ENCODE data around the gene SLC25A26.
A peak's percentile ranks its signal among the peaks of the same experiment; 100 is the strongest.

Gene SLC25A26

DNA sequence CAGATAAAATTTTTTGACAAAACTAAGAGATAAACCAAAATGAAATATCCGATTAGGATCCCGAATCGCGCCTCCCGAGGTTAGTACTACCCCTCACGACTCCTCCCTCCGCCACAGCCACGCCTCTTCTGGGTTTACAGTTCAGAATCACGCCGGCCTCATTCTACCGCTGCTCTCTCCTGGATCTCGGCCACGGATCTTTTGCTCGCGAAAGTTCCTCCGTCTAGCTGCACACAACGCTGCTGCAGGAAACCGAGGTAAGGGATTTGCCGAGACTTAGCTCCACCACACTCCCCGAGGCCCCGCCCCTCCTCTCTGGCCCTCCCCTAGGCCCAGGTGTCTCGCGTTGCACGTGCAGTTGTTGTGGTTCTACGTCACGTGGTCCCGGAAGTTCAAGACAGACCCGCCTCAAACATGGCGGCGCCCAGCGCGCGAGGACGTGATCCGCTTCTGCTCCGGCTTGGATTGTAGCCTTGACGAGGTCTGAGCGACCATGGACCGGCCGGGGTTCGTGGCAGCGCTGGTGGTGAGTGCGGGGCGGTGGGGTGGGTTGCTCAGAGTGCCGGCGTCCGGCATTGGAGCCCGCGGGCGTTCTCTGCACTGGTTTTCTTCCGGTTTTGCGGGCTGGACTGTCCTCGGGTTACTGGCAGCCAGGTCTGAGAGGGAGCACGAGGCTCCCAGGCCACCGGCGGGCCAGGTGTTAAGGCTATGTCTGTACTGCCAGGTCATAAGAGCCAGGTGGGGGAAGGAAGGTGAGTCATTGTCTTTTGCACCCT, at the start of gene SLC25A26:
SLC25A26 (plus strand) TSS at position 400 of the 776 bp plus-strand sequence; CDS start at position 494, 94 bp downstream.
- Histone ChIP-seq H3K27me3 (replicated peaks; ENCODE audit: control insufficient read depth, insufficient read depth, low read length) (no peaks in the 10 kb centered on the region), H3K4me3 (ENCODE audit: low read length) (peak within 1 kb of the TSS; percentile 96), H3K4me1 (ENCODE audit: control insufficient read depth, insufficient read depth, low read length) (peaks cover 7% of the 10 kb centered on the region), H3K36me3 (ENCODE audit: control insufficient read depth, insufficient read depth, low read length, severe bottlenecking) (peaks cover 5% of the 10 kb centered on the region), H3K9ac (ENCODE audit: low read length) (peak within 1 kb of the TSS; percentile 87), H3K9me3 (ENCODE audit: control insufficient read depth, low read length) (no peaks in the 10 kb centered on the region)
- DNase-seq (ENCODE audit: low read depth): peak; percentile 97

- no peak for DNase-seq (ENCODE audit: low read depth)
- H3K27me3 ChIP-seq (replicated peaks; ENCODE audit: control insufficient read depth, insufficient read depth, low read length): peaks cover 12% of the 10 kb centered on the region
- H3K36me3 ChIP-seq (ENCODE audit: control insufficient read depth, insufficient read depth, low read length, severe bottlenecking): no peaks in the 10 kb centered on the region
- no peak overlapping the region for H3K9ac ChIP-seq (ENCODE audit: low read length)
- peaks cover 4% of the 10 kb centered on the region for H3K4me1 ChIP-seq (ENCODE audit: control insufficient read depth, insufficient read depth, low read length)
- no peak overlapping the region for H3K4me3 ChIP-seq (ENCODE audit: low read length)
- H3K9me3 ChIP-seq (ENCODE audit: control insufficient read depth, low read length): no peaks in the 10 kb centered on the region
These were observed 48.4 kb upstream of the SLC25A26 start for GRCh38 chr3:66172394-66172793.

GRCh38 chr3:66177026-66177425, 43.8 kb upstream of the SLC25A26 start:
- no peak for DNase-seq (ENCODE audit: low read depth)
- H3K9ac ChIP-seq (ENCODE audit: low read length): no peak overlapping the region
- no peaks in the 10 kb centered on the region for H3K9me3 ChIP-seq (ENCODE audit: control insufficient read depth, low read length)
- H3K27me3 ChIP-seq (replicated peaks; ENCODE audit: control insufficient read depth, insufficient read depth, low read length): peaks cover 2% of the 10 kb centered on the region
- no peak overlapping the region for H3K4me3 ChIP-seq (ENCODE audit: low read length)
- peaks cover 16% of the 10 kb centered on the region for H3K4me1 ChIP-seq (ENCODE audit: control insufficient read depth, insufficient read depth, low read length)
- no peaks in the 10 kb centered on the region for H3K36me3 ChIP-seq (ENCODE audit: control insufficient read depth, insufficient read depth, low read length, severe bottlenecking)

- Histone ChIP-seq H3K4me3 (ENCODE audit: low read length) (no peak overlapping the region), H3K9me3 (ENCODE audit: control insufficient read depth, low read length) (no peaks in the 10 kb centered on the region), H3K36me3 (ENCODE audit: control insufficient read depth, insufficient read depth, low read length, severe bottlenecking) (no peaks in the 10 kb centered on the region), H3K4me1 (ENCODE audit: control insufficient read depth, insufficient read depth, low read length) (peaks cover 18% of the 10 kb centered on the region), H3K9ac (ENCODE audit: low read length) (no peak overlapping the region), H3K27me3 (replicated peaks; ENCODE audit: control insufficient read depth, insufficient read depth, low read length) (peaks cover 2% of the 10 kb centered on the region)
- no peak for DNase-seq (ENCODE audit: low read depth)
These were observed 42.6 kb upstream of the SLC25A26 start for GRCh38 chr3:66178206-66178605.

- Histone ChIP-seq H3K9me3 (ENCODE audit: control insufficient read depth, low read length) (no peaks in the 10 kb centered on the region), H3K9ac (ENCODE audit: low read length) (no peak overlapping the region), H3K36me3 (ENCODE audit: control insufficient read depth, insufficient read depth, low read length, severe bottlenecking) (no peaks in the 10 kb centered on the region), H3K27me3 (replicated peaks; ENCODE audit: control insufficient read depth, insufficient read depth, low read length) (no peaks in the 10 kb centered on the region), H3K4me3 (ENCODE audit: low read length) (no peak overlapping the region), H3K4me1 (ENCODE audit: control insufficient read depth, insufficient read depth, low read length) (peaks cover 18% of the 10 kb centered on the region)
- no peak for DNase-seq (ENCODE audit: low read depth)
These were observed 41.0 kb upstream of the SLC25A26 start for GRCh38 chr3:66179793-66180192.

DNA sequence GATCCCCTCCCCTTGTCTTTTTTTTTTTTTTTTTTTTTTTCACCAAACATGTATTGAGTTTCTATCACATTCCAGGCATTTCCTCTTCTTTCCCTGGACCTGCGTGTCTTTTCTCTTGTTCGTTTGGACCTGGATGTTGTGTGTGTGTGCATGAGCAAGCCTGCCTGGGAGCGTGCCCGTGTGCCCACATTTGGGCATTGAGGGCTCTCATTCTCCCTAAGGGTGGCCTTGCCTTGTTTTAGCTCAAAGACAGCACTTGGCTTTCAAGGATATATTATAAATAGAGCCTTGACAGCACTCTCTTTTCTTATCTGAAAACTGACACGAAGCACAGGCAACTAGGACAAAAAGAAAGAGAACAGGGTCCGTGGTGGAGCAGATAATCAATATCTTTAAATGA, 39.0 kb upstream of the SLC25A26 start:
- H3K4me3 ChIP-seq (ENCODE audit: low read length): no peak overlapping the region
- peaks cover 18% of the 10 kb centered on the region for H3K4me1 ChIP-seq (ENCODE audit: control insufficient read depth, insufficient read depth, low read length)
- H3K9me3 ChIP-seq (ENCODE audit: control insufficient read depth, low read length): no peaks in the 10 kb centered on the region
- H3K9ac ChIP-seq (ENCODE audit: low read length): no peak overlapping the region
- no peaks in the 10 kb centered on the region for H3K27me3 ChIP-seq (replicated peaks; ENCODE audit: control insufficient read depth, insufficient read depth, low read length)
- no peak for DNase-seq (ENCODE audit: low read depth)
- H3K36me3 ChIP-seq (ENCODE audit: control insufficient read depth, insufficient read depth, low read length, severe bottlenecking): no peaks in the 10 kb centered on the region

GRCh38 chr3:66182246-66182645, 38.6 kb upstream of the SLC25A26 start:
- no peaks in the 10 kb centered on the region for H3K27me3 ChIP-seq (replicated peaks; ENCODE audit: control insufficient read depth, insufficient read depth, low read length)
- H3K9ac ChIP-seq (ENCODE audit: low read length): no peak overlapping the region
- no peaks in the 10 kb centered on the region for H3K9me3 ChIP-seq (ENCODE audit: control insufficient read depth, low read length)
- H3K4me3 ChIP-seq (ENCODE audit: low read length): no peak overlapping the region
- no peak for DNase-seq (ENCODE audit: low read depth)
- H3K36me3 ChIP-seq (ENCODE audit: control insufficient read depth, insufficient read depth, low read length, severe bottlenecking): no peaks in the 10 kb centered on the region
- peaks cover 15% of the 10 kb centered on the region for H3K4me1 ChIP-seq (ENCODE audit: control insufficient read depth, insufficient read depth, low read length)

GRCh38 chr3:66186545-66186944, 34.3 kb upstream of the SLC25A26 start:
- no peak for DNase-seq (ENCODE audit: low read depth)
- no peaks in the 10 kb centered on the region for H3K36me3 ChIP-seq (ENCODE audit: control insufficient read depth, insufficient read depth, low read length, severe bottlenecking)
- no peak overlapping the region for H3K4me3 ChIP-seq (ENCODE audit: low read length)

DNA sequence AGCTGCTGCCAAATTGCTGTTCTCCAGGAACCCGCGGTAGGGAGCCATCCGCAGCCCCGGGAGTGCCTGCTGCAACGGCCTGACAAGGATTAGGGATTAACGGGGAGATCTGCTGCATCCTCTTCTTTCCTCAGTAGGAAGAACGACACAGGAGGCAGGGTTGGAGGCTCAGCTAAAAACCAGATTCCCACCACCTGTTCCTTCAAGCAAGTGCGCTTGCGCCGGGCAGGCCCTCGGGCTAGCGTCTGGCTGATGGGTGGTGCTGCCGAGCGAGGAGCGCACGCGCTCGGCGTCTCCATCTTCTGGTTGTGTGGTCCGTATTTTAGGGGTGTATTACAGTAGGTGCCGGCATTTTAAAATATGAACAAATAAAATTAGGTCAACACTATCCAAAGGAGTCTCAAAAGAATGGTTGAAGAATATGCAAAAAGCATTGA, 25.4 kb upstream of the SLC25A26 start:
- Histone ChIP-seq H3K9ac (ENCODE audit: low read length) (no peak overlapping the region), H3K9me3 (ENCODE audit: control insufficient read depth, low read length) (no peaks in the 10 kb centered on the region), H3K4me3 (ENCODE audit: low read length) (peak overlapping the region; percentile 61), H3K36me3 (ENCODE audit: control insufficient read depth, insufficient read depth, low read length, severe bottlenecking) (no peaks in the 10 kb centered on the region), H3K4me1 (ENCODE audit: control insufficient read depth, insufficient read depth, low read length) (no peaks in the 10 kb centered on the region), H3K27me3 (replicated peaks; ENCODE audit: control insufficient read depth, insufficient read depth, low read length) (no peaks in the 10 kb centered on the region)
- DNase-seq (ENCODE audit: low read depth): peak; percentile 77

More at GRCh38 chr3:66186545-66186944, 34.3 kb upstream of the SLC25A26 start:
- H3K9ac ChIP-seq (ENCODE audit: low read length): no peak overlapping the region
- no peaks in the 10 kb centered on the region for H3K9me3 ChIP-seq (ENCODE audit: control insufficient read depth, low read length)
- H3K4me1 ChIP-seq (ENCODE audit: control insufficient read depth, insufficient read depth, low read length): peaks cover 5% of the 10 kb centered on the region
- H3K27me3 ChIP-seq (replicated peaks; ENCODE audit: control insufficient read depth, insufficient read depth, low read length): no peaks in the 10 kb centered on the region

- no peaks in the 10 kb centered on the region for H3K4me1 ChIP-seq (ENCODE audit: control insufficient read depth, insufficient read depth, low read length)
These were observed 24.2 kb upstream of the SLC25A26 start for GRCh38 chr3:66196633-66197032.

GRCh38 chr3:66198437-66199088, 22.2 kb upstream of the SLC25A26 start:
- H3K4me3 ChIP-seq (ENCODE audit: low read length): no peak overlapping the region
- no peaks in the 10 kb centered on the region for H3K36me3 ChIP-seq (ENCODE audit: control insufficient read depth, insufficient read depth, low read length, severe bottlenecking)
- DNase-seq (ENCODE audit: low read depth): no peak
- H3K9ac ChIP-seq (ENCODE audit: low read length): no peak overlapping the region
- no peaks in the 10 kb centered on the region for H3K27me3 ChIP-seq (replicated peaks; ENCODE audit: control insufficient read depth, insufficient read depth, low read length)
- no peaks in the 10 kb centered on the region for H3K9me3 ChIP-seq (ENCODE audit: control insufficient read depth, low read length)
- no peaks in the 10 kb centered on the region for H3K4me1 ChIP-seq (ENCODE audit: control insufficient read depth, insufficient read depth, low read length)

More at GRCh38 chr3:66196633-66197032, 24.2 kb upstream of the SLC25A26 start:
- Histone ChIP-seq H3K36me3 (ENCODE audit: control insufficient read depth, insufficient read depth, low read length, severe bottlenecking) (no peaks in the 10 kb centered on the region), H3K9me3 (ENCODE audit: control insufficient read depth, low read length) (no peaks in the 10 kb centered on the region), H3K9ac (ENCODE audit: low read length) (no peak overlapping the region), H3K4me3 (ENCODE audit: low read length) (no peak overlapping the region), H3K27me3 (replicated peaks; ENCODE audit: control insufficient read depth, insufficient read depth, low read length) (no peaks in the 10 kb centered on the region)
- peak; percentile 56 for DNase-seq (ENCODE audit: low read depth)

Measured in adipocyte (in vitro differentiated cells).